ENCODE results near the gene MYO3B.
A peak's percentile ranks its signal among the peaks of the same experiment; 100 is the strongest.

The MYO3B gene

DNA sequence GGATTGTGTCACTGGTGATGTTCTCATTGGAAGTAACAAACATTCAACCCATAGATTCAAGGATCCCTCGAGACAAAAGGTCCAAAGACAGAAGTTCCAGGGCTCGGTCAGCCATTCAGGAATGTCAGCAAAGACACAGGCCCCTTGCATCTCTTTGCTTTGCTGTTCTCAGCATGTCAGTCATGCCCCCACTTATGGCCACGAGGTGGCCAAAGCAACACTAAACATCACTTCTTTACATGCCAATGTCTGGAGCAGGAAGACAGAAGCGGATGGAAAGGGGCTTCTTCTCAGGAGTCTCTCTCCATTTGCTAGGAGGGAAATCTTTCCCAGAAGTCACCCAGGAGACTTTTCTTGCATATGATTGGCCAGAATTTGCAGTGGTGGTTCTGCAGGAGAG lies 345.6 kb downstream of the MYO3B start:
- H2AFZ ChIP-seq (ENCODE audit: low read depth, low read length), result no peak overlapping the region
- H3K9me3 ChIP-seq (ENCODE audit: insufficient read depth, low read length), result no peaks in the 10 kb centered on the region
- H3K4me2 ChIP-seq (ENCODE audit: low read length), result no peak overlapping the region
- H3K9ac ChIP-seq (ENCODE audit: low read length), result no peak overlapping the region
- no peak overlapping the region for H3K4me3 ChIP-seq (ENCODE audit: low read length)
- no peaks in the 10 kb centered on the region for H3K27me3 ChIP-seq (ENCODE audit: low read depth, low read length)
- no peaks in the 10 kb centered on the region for H3K36me3 ChIP-seq (replicated peaks; ENCODE audit: low read depth, low read length)
- TF ChIP-seq, protein P1, sequence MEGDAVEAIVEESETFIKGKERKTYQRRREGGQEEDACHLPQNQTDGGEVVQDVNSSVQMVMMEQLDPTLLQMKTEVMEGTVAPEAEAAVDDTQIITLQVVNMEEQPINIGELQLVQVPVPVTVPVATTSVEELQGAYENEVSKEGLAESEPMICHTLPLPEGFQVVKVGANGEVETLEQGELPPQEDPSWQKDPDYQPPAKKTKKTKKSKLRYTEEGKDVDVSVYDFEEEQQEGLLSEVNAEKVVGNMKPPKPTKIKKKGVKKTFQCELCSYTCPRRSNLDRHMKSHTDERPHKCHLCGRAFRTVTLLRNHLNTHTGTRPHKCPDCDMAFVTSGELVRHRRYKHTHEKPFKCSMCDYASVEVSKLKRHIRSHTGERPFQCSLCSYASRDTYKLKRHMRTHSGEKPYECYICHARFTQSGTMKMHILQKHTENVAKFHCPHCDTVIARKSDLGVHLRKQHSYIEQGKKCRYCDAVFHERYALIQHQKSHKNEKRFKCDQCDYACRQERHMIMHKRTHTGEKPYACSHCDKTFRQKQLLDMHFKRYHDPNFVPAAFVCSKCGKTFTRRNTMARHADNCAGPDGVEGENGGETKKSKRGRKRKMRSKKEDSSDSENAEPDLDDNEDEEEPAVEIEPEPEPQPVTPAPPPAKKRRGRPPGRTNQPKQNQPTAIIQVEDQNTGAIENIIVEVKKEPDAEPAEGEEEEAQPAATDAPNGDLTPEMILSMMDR (IDR thresholded peaks at IDR 0.05; ENCODE audit: low read depth, low read length), result peak; percentile 26
- TF ChIP-seq EZH2phosphoT487 (IDR thresholded peaks at IDR 0.05; ENCODE audit: low read depth), result no peak
- peaks cover 12% of the 10 kb centered on the region for H3K4me1 ChIP-seq (ENCODE audit: low read length)
- no peaks in the 10 kb centered on the region for H4K20me1 ChIP-seq (ENCODE audit: insufficient read depth, low read length)
- no peaks in the 10 kb centered on the region for H3K79me2 ChIP-seq (ENCODE audit: low read length)
- H3K27ac ChIP-seq (ENCODE audit: low read length), result no peak overlapping the region

DNA sequence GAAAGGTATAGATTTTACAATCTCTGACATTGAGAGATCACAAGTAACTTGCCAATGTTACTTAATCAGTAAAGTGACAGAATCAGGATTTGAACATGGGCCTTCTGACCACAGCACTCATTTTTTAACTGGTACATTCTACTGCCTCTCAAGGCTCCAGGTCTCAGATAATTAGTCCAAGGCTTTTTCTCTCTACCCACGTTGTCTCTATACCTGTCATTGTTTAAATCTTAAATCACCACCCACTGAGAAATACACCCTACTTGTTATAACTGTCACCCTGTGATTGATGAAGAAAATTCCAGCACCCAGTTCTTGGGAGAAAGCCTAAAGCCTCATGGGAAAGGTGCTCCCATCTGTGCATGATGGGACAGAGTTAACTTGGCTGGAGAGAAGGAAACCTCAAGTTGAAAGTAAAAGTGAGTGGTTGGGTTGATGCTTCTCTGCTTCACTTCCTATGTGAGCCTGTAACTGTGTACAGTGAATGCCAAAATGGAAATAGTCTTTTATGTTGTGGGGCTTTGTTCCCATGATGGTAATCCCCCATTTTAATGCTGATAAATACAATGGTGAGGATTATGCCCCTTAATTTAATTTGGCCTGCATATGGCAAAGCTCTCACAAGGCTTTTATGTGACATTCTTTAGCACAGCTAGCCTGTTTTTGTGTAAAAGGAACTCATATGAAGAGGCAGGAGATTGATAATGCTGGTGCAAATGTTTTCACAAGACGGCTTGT lies 347.1 kb downstream of the MYO3B start:
- Histone ChIP-seq H3K4me1 (ENCODE audit: low read length) (peaks cover 14% of the 10 kb centered on the region), H3K36me3 (replicated peaks; ENCODE audit: low read depth, low read length) (no peaks in the 10 kb centered on the region), H3K79me2 (ENCODE audit: low read length) (no peaks in the 10 kb centered on the region), H3K27ac (ENCODE audit: low read length) (no peak overlapping the region), H3K27me3 (ENCODE audit: low read depth, low read length) (no peaks in the 10 kb centered on the region), H3K4me2 (ENCODE audit: low read length) (peak overlapping the region; percentile 29), H3K9me3 (ENCODE audit: insufficient read depth, low read length) (no peaks in the 10 kb centered on the region), H3K4me3 (ENCODE audit: low read length) (no peak overlapping the region), H3K9ac (ENCODE audit: low read length) (no peak overlapping the region), H4K20me1 (ENCODE audit: insufficient read depth, low read length) (no peaks in the 10 kb centered on the region), H2AFZ (ENCODE audit: low read depth, low read length) (peak overlapping the region; percentile 27; the same call in 1 of the 2 replicates)
- TF ChIP-seq, protein P1 (IDR thresholded peaks at IDR 0.05; ENCODE audit: low read depth, low read length), result no peak
- no peak for TF ChIP-seq EZH2phosphoT487 (IDR thresholded peaks at IDR 0.05; ENCODE audit: low read depth)

DNA sequence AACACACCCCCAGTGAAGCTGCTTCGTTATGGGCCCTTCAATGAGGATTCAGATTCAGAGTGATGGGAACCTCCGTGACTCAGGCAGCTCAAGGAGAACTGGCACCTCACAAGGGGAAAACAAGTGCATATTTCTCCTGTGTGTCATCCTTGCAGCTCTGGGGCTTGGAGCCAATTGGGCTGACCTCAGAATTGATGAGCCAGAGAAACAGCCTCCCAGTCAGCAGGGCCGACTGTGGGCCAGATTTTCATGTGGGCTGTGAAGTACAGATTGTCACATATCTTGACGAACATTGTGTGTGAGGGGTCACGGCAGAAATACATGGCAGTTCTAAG lies 347.6 kb downstream of the MYO3B start:
- no peaks in the 10 kb centered on the region for H3K79me2 ChIP-seq (ENCODE audit: low read length)

DNA sequence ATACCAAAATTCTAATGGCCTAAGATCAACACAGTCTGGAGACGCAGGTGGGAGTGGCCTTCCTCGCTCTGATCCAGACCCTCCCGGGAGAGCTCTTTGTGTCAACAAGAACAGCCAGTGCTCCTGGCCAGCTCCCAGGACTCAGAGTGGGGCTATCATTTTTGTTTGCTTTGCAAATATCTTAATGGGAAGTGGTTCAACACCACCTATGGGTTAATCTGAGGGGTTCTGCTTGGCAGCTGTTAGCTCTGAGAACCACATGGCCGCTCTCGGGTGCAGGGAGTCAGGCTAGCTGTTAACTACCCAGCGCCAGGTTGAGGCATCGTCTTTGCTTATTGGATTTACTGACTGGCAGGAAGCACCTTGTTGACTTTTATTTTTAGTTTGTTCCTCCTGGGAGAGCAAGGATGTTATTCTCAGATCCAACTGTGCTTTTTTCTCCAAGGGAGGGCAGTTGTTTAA lies 352.4 kb downstream of the MYO3B start:
- H2AFZ ChIP-seq (ENCODE audit: low read depth, low read length), result peak overlapping the region; percentile 64
- no peaks in the 10 kb centered on the region for H4K20me1 ChIP-seq (ENCODE audit: insufficient read depth, low read length)
- H3K4me2 ChIP-seq (ENCODE audit: low read length), result peak overlapping the region; percentile 65

More for the DNA sequence above, 347.6 kb downstream of the MYO3B start:
- Histone ChIP-seq H3K9ac (ENCODE audit: low read length) (no peak overlapping the region), H4K20me1 (ENCODE audit: insufficient read depth, low read length) (no peaks in the 10 kb centered on the region), H3K27me3 (ENCODE audit: low read depth, low read length) (no peaks in the 10 kb centered on the region), H3K4me1 (ENCODE audit: low read length) (peaks cover 18% of the 10 kb centered on the region), H2AFZ (ENCODE audit: low read depth, low read length) (peak overlapping the region; percentile 27; the same call in 1 of the 2 replicates), H3K4me2 (ENCODE audit: low read length) (no peak overlapping the region), H3K27ac (ENCODE audit: low read length) (no peak overlapping the region), H3K4me3 (ENCODE audit: low read length) (no peak overlapping the region), H3K9me3 (ENCODE audit: insufficient read depth, low read length) (no peaks in the 10 kb centered on the region), H3K36me3 (replicated peaks; ENCODE audit: low read depth, low read length) (no peaks in the 10 kb centered on the region)
- no peak for TF ChIP-seq EZH2phosphoT487 (IDR thresholded peaks at IDR 0.05; ENCODE audit: low read depth)
- TF ChIP-seq, protein P1 (IDR thresholded peaks at IDR 0.05; ENCODE audit: low read depth, low read length), result no peak

More for the DNA sequence above, 352.4 kb downstream of the MYO3B start:
- no peak overlapping the region for H3K9ac ChIP-seq (ENCODE audit: low read length)
- TF ChIP-seq, protein P1 (IDR thresholded peaks at IDR 0.05; ENCODE audit: low read depth, low read length), result no peak
- no peak for TF ChIP-seq EZH2phosphoT487 (IDR thresholded peaks at IDR 0.05; ENCODE audit: low read depth)
- no peaks in the 10 kb centered on the region for H3K79me2 ChIP-seq (ENCODE audit: low read length)
- H3K4me3 ChIP-seq (ENCODE audit: low read length), result peak overlapping the region; percentile 50
- no peaks in the 10 kb centered on the region for H3K36me3 ChIP-seq (replicated peaks; ENCODE audit: low read depth, low read length)
- H3K27me3 ChIP-seq (ENCODE audit: low read depth, low read length), result no peaks in the 10 kb centered on the region
- no peaks in the 10 kb centered on the region for H3K9me3 ChIP-seq (ENCODE audit: insufficient read depth, low read length)
- peaks cover 48% of the 10 kb centered on the region for H3K4me1 ChIP-seq (ENCODE audit: low read length)
- H3K27ac ChIP-seq (ENCODE audit: low read length), result no peak overlapping the region
